Type B pancreatic cell (in vitro differentiated cells): Measurements from ENCODE around the gene LDB1. TPM values are rescaled to one million over a fixed set of nuclear protein-coding genes. Genes with fewer than 3 reads are reported as not detected.

Source experiments
- DNase-seq: peaks from one replicate; pipeline ENCODE4 v3.0.0; 2021; ENCODE audit warnings: mixed read lengths; ENCODE audit not compliant: unreplicated experiment; ENCODE audit errors: extremely low spot score
- H3K27ac Mint-ChIP-seq: 2 replicates; pipeline ENCODE4 v1.8.0; 2021; ENCODE audit warnings: mild to moderate bottlenecking, mixed read lengths
- H3K27me3 Mint-ChIP-seq: 2 replicates; pipeline ENCODE4 v1.8.0; 2021; ENCODE audit warnings: mixed read lengths
- H3K36me3 Mint-ChIP-seq: 2 replicates; pipeline ENCODE4 v1.8.0; 2021; ENCODE audit warnings: mixed read lengths
- H3K4me1 Mint-ChIP-seq: one replicate; pipeline ENCODE4 v1.8.0; 2021; ENCODE audit warnings: mixed read lengths; ENCODE audit not compliant: unreplicated experiment
- H3K4me3 Mint-ChIP-seq: 2 replicates; pipeline ENCODE4 v1.8.0; 2021; ENCODE audit warnings: mild to moderate bottlenecking, mixed read lengths
- H3K9me3 Mint-ChIP-seq: 2 replicates; pipeline ENCODE4 v1.8.0; 2021; ENCODE audit warnings: mixed read lengths
- CTCF ChIP-seq: fragments of 200-600 bp; sonication (generic); conservative IDR thresholded peaks from 2 replicates; pipeline ENCODE4 v1.5.0; 2021; ENCODE audit warnings: antibody characterized with exemption, mild to moderate bottlenecking
- total RNA-seq: library from RNA; stranded (reverse); gene quantifications from 2 replicates; pipeline ENCODE4 v1.2.1, GENCODE V29; 2021; ENCODE audit warnings: low replicate concordance

Gene LDB1
- total RNA-seq, 1 donor from 2014 or later: 115 TPM

GRCh38 chr10:102150970-102151773, 31.0 kb upstream of the LDB1 start:
- no peaks in the 10 kb centered on the region for H3K9me3 Mint-ChIP-seq
- H3K4me3 Mint-ChIP-seq: peak overlapping the region; percentile 98
- peaks cover 24% of the 10 kb centered on the region for H3K36me3 Mint-ChIP-seq
- H3K4me1 Mint-ChIP-seq: peaks cover 21% of the 10 kb centered on the region
- no peaks in the 10 kb centered on the region for H3K27me3 Mint-ChIP-seq
- peak overlapping the region; percentile 99 for H3K27ac Mint-ChIP-seq
- no peak for DNase-seq
- no peak for TF ChIP-seq CTCF

GRCh38 chr10:102148275-102148674, 28.1 kb upstream of the LDB1 start:
- Mint-ChIP-seq H3K36me3 (peaks cover 42% of the 10 kb centered on the region), H3K27ac (no peak overlapping the region), H3K4me1 (peaks cover 20% of the 10 kb centered on the region), H3K27me3 (no peaks in the 10 kb centered on the region), H3K4me3 (no peak overlapping the region), H3K9me3 (no peaks in the 10 kb centered on the region)
- DNase-seq: no peak
- no peak for TF ChIP-seq CTCF

- no peak for DNase-seq
- peak overlapping the region; percentile 62 for H3K27ac Mint-ChIP-seq
- no peaks in the 10 kb centered on the region for H3K9me3 Mint-ChIP-seq
- H3K4me3 Mint-ChIP-seq: no peak overlapping the region
- peaks cover 44% of the 10 kb centered on the region for H3K36me3 Mint-ChIP-seq
- H3K4me1 Mint-ChIP-seq: peaks cover 12% of the 10 kb centered on the region
- no peaks in the 10 kb centered on the region for H3K27me3 Mint-ChIP-seq
- TF ChIP-seq CTCF: no peak
Observed at GRCh38 chr10:102147561-102147960, 27.4 kb upstream of the LDB1 start.

- no peak overlapping the region for H3K4me3 Mint-ChIP-seq
- TF ChIP-seq CTCF: no peak
- H3K9me3 Mint-ChIP-seq: no peaks in the 10 kb centered on the region
- H3K36me3 Mint-ChIP-seq: peaks cover 45% of the 10 kb centered on the region
- H3K27me3 Mint-ChIP-seq: no peaks in the 10 kb centered on the region
- no peak for DNase-seq
- peaks cover 9% of the 10 kb centered on the region for H3K4me1 Mint-ChIP-seq
- H3K27ac Mint-ChIP-seq: peak overlapping the region; percentile 62
Observed at GRCh38 chr10:102146971-102147428, 26.8 kb upstream of the LDB1 start.

- Mint-ChIP-seq H3K27me3 (no peaks in the 10 kb centered on the region), H3K27ac (peak overlapping the region; percentile 18), H3K9me3 (no peaks in the 10 kb centered on the region), H3K4me1 (peaks cover 4% of the 10 kb centered on the region), H3K36me3 (peaks cover 57% of the 10 kb centered on the region), H3K4me3 (no peak overlapping the region)
- no peak for TF ChIP-seq CTCF
- no peak for DNase-seq
Observed at GRCh38 chr10:102141583-102142107, 21.5 kb upstream of the LDB1 start.
